ENCODE data around the gene TESPA1.
A peak's percentile ranks its signal among the peaks of the same experiment; 100 is the strongest.

TESPA1 gene, protein sequence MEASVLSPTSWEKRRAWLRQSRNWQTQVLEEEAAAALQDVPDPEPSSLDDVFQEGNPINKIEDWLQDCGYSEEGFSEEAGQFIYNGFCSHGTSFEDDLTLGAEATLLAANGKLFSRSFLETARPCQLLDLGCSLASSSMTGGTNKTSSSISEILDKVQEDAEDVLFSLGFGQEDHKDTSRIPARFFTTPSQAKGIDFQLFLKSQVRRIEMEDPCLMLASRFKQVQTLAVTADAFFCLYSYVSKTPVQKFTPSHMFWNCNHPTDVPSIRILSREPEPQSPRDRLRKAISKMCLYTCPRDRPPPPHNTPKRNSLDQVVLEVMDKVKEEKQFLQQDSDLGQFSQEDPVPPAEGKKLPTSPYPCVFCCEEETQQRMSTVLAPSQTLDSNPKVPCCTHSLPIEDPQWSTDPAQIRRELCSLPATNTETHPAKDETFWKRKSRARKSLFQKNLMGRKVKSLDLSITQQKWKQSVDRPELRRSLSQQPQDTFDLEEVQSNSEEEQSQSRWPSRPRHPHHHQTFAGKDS

GRCh38 chr12:54984658-54985376, at the start of gene TESPA1:
Gene TESPA1 (minus strand): TSS chr12:54984762. CDS start chr12:54974562, 10,200 bp downstream.
- ATAC-seq (ENCODE audit: low read depth) (peak; percentile 21; the same call in 1 of the 3 replicates), DNase-seq (ENCODE audit: low spot score) (no peak)
- H3K4me1 ChIP-seq (ENCODE audit: insufficient read depth, poor library complexity, severe bottlenecking): no peaks in the 10 kb centered on the region
- H3K36me3 ChIP-seq (ENCODE audit: low read depth): no peaks in the 10 kb centered on the region
- no peak for TF ChIP-seq CTCF (IDR thresholded peaks at IDR 0.05; ENCODE audit: poor library complexity, severe bottlenecking)
- no peak within 1 kb of the TSS for H3K27ac ChIP-seq (ENCODE audit: poor library complexity, severe bottlenecking)
- H3K27me3 ChIP-seq (ENCODE audit: insufficient read depth, poor library complexity, severe bottlenecking): peaks cover 9% of the 10 kb centered on the region
- H3K4me3 ChIP-seq (ENCODE audit: severe bottlenecking): no peak within 1 kb of the TSS
- no peaks in the 10 kb centered on the region for H3K9me3 ChIP-seq (ENCODE audit: severe bottlenecking)

DNA sequence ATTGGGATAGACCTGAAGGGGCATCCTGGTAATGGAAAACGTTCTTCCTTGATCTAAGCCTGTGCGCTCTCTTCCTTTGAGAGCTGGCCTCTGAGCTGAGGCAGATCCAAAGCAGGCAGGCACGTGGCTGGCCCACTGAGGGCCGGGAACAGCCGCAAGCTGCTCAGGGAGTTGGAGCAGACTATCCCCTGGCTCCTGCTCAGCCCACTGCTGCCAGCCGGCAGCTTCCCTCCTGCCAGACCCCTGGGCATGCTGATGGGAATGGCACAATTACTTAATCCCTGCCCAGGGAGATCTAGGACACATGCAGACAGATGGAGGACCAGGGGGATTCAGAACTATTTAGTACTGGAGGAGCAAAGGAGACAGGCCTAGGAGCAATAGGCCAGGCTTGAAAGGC, 49.7 kb upstream of the TESPA1 start:
- no peaks in the 10 kb centered on the region for H3K36me3 ChIP-seq (ENCODE audit: low read depth)
- no peak for DNase-seq (ENCODE audit: low spot score)

DNA sequence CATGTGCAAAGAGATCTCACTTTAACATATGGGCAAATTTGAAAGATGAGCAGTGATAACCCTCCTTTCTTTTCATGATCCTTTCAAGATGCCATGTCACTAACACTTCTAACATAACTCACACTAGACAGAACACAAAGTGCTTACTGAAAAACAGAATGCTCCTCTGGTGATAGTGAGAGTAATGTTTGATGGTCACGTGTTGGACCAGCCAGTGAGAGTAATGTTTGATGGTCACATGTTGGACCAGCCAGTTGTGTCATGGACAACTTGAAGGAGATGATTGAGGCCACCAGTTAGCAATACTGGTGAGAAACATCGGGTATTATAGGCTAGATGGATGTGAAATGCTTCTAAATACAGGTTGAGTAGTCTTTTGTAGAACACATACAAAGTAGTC, 40.9 kb upstream of the TESPA1 start:
- no peaks in the 10 kb centered on the region for H3K4me1 ChIP-seq (ENCODE audit: insufficient read depth, poor library complexity, severe bottlenecking)
- ATAC-seq (ENCODE audit: low read depth): no peak
- no peak for DNase-seq (ENCODE audit: low spot score)
- peaks cover 3% of the 10 kb centered on the region for H3K27me3 ChIP-seq (ENCODE audit: insufficient read depth, poor library complexity, severe bottlenecking)
- H3K9me3 ChIP-seq (ENCODE audit: severe bottlenecking): no peaks in the 10 kb centered on the region
- no peak for TF ChIP-seq CTCF (IDR thresholded peaks at IDR 0.05; ENCODE audit: poor library complexity, severe bottlenecking)
- no peak overlapping the region for H3K4me3 ChIP-seq (ENCODE audit: severe bottlenecking)
- no peaks in the 10 kb centered on the region for H3K36me3 ChIP-seq (ENCODE audit: low read depth)
- H3K27ac ChIP-seq (ENCODE audit: poor library complexity, severe bottlenecking): no peak overlapping the region

More for the DNA sequence above, 49.7 kb upstream of the TESPA1 start:
- Histone ChIP-seq H3K27me3 (ENCODE audit: insufficient read depth, poor library complexity, severe bottlenecking) (peaks cover 34% of the 10 kb centered on the region), H3K9me3 (ENCODE audit: severe bottlenecking) (no peaks in the 10 kb centered on the region), H3K4me1 (ENCODE audit: insufficient read depth, poor library complexity, severe bottlenecking) (no peaks in the 10 kb centered on the region), H3K27ac (ENCODE audit: poor library complexity, severe bottlenecking) (no peak overlapping the region), H3K4me3 (ENCODE audit: severe bottlenecking) (no peak overlapping the region)
- ATAC-seq (ENCODE audit: low read depth): no peak
- TF ChIP-seq CTCF (IDR thresholded peaks at IDR 0.05; ENCODE audit: poor library complexity, severe bottlenecking): no peak

GRCh38 chr12:55024575-55024974, 40.0 kb upstream of the TESPA1 start:
- DNase-seq (ENCODE audit: low spot score) (no peak), ATAC-seq (ENCODE audit: low read depth) (no peak)
- no peaks in the 10 kb centered on the region for H3K36me3 ChIP-seq (ENCODE audit: low read depth)
- no peak for TF ChIP-seq CTCF (IDR thresholded peaks at IDR 0.05; ENCODE audit: poor library complexity, severe bottlenecking)
- H3K27me3 ChIP-seq (ENCODE audit: insufficient read depth, poor library complexity, severe bottlenecking): peaks cover 11% of the 10 kb centered on the region
- H3K4me3 ChIP-seq (ENCODE audit: severe bottlenecking): no peak overlapping the region
- no peaks in the 10 kb centered on the region for H3K9me3 ChIP-seq (ENCODE audit: severe bottlenecking)
- H3K4me1 ChIP-seq (ENCODE audit: insufficient read depth, poor library complexity, severe bottlenecking): no peaks in the 10 kb centered on the region
- no peak overlapping the region for H3K27ac ChIP-seq (ENCODE audit: poor library complexity, severe bottlenecking)
